Hematopoietic multipotent progenitor cell treated with erythropoietin and hydrocortisone succinate and interleukin-3 and kit ligand, for 17 days (in vitro differentiated cells): ENCODE data around the gene TLDC2.
"Not testable (repeated sequence)": the region's sequence is repeated elsewhere in the genome, so short reads cannot be mapped to it uniquely, and the experiment has no call there.

Source experiments
- DNase-seq: peaks from one replicate; pipeline ENCODE4 v3.0.0-alpha.2; 2015; ENCODE audit warnings: low spot score

TLDC2 gene

GRCh38 chr20:36875702-36876472 lies at the start of gene TLDC2:
TLDC2 (plus strand) TSS chr20:36876138; CDS start chr20:36876175, 37 bp downstream.
- no peak for DNase-seq

- no peak for DNase-seq
Measured at GRCh38 chr20:36826554-36827244, 49.2 kb upstream of the TLDC2 start.

GRCh38 chr20:36827541-36828279 lies 48.2 kb upstream of the TLDC2 start:
- DNase-seq: no peak

DNA sequence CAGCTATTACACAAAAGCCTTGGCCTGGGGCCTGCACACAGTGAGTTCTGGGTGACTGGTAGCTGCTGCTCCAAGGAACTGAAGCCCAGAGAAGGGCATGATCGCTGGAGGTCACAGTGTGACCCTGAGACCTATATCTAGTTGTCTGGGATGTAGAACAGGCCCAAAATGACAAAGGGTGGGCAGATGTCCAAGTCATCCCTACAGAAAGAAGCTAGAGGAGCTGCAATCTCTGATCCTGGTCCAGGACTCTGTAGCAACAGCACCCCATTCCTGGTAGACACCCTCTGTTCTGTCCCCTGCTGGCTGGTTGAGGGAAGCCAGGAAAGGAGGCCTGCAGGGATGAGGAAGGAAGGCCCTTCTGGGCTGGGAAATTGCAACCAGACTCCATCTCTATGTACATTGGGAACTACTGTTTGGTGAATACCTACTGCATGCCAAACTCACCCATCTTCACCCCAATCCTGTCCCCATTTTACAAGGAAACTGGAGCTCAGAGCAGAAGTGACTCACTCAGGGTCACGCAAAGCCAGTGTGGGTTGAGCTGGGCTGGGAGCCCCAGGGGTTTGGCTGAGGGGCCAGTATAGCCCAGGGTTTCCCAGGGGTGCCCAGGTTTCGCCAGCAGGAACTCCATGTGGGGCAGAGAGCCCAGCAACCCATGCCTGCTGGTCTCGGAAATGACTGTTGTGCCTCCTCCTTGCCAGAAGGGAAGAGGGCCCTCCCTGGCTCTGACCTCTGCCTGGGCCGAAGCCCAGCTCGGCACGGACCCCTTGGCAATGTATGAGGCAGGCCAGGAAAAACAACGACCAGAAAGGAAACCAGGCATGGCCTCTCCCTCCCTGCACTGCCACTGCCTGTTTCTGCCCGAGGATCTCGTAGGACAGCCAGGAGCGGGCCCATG lies 44.9 kb upstream of the TLDC2 start:
- no peak for DNase-seq

- no peak for DNase-seq
Measured at GRCh38 chr20:36832791-36833190, 43.1 kb upstream of the TLDC2 start.

GRCh38 chr20:36833275-36834020 lies 42.5 kb upstream of the TLDC2 start:
- no peak for DNase-seq

DNA sequence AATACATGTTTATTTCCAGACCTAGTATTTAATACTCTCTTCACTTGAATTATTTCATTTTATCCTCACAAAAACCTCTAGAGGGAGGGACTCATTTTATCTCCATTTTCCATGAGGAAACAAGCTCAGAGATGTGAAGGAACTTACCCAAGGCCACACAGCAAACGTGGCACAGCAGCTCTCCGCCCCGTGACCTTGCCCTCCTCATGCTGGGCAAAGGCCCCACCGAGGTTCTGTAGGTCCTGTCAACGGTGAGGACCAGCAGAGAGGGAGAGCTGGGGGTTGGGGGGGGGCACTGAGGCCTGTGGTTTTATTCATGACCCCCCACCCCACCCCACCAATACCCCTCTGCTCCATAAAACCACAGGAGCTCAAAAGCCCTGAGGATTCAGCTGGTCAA lies 40.9 kb upstream of the TLDC2 start:
- DNase-seq: no peak

- peak; percentile 87 for DNase-seq
Measured at GRCh38 chr20:36835453-36836198, 40.3 kb upstream of the TLDC2 start.

- DNase-seq: peak; percentile 79
Measured at GRCh38 chr20:36836591-36837269, 39.2 kb upstream of the TLDC2 start.

DNA sequence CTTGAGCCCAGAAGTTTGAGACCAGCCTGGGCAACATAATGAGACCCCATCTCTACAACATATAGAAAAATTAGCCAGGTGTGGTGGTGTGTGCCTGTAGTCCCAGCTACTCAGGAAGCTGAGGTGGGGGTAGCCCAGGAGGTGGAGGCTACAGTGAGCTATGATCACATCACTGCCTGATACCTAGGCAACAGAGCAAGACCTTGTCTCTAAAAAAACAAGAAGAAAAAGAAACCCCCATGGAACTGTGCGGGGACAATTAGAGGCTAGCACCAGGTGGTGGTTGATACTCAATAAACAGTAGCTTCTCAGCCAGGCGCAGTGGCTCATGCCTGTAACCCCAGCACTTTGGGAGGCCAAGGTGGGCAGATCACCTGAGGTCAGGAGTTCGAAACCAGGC lies 37.6 kb upstream of the TLDC2 start:
- DNase-seq: not testable (repeated sequence)

DNA sequence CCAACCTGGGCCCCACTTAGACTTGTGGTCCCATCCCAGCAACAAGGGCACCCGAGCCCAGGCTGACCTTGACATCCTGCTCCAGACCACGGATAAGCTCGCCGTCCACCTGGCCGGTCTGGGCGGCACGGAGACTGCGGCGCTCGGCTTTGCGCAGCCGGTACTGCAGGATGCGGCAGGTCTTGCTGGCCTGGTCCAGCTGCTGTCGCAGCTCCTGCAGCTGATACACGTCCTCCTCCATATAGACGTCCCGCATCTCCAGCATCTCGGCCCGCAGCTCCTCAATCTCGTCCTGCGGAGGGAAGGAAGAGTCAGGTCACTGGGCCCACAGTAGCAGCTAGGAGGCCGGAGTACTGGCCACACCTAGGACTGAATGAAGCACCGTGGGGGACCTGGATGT lies 36.8 kb upstream of the TLDC2 start:
- no peak for DNase-seq

DNA sequence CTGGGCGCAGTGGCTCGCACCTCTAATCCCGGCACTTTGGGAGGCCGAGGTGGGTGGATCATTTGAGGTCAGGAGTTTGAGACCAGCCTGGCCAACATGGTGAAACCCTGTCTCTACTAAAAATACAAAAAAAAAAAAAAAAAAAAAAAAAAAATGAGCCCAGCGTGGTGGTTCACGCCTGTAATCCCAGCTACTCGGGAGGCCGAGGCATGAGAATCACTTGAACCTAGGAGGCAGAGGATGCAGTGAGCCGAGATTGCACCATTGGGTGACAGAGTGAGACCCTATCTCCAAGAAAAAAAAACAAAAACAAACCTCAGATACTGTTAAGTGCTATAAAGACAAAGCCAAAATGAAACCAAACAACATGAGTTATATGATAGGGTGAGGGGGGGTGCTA lies 34.9 kb upstream of the TLDC2 start:
- not testable (repeated sequence) for DNase-seq

DNA sequence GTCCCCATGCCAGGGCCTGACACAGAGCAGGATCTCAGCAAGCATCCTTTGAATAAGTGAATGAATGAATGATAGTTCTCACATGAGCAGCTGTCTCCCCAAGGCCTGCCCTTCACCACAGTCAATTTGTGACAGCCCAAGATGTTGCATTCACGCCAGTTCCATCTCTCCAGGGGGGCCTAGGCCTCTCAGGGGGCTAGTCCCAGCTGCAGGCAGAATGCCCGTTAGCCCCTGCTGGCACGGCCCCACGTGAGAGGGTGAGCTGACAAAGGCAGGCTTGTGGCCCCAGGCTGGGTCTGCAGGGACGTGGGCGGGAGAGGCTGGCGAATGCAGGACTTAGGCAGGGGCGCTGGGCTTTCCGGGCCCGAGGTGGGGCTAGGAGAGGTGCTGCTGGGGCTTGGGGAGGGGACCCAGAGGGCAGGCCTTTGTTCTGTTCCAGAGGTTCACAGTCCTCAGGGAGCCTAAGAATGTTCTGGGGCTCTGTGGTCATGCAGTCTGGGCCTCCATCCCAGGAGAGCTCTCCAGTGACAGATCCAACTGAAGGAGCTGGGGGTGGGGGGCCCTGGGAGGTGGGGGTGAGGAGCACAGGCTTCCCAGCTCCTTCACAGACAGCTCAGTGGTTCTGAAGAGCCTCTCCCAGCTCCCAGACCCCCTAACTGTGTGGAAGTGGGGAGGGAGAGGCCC lies 30.5 kb upstream of the TLDC2 start:
- no peak for DNase-seq

DNA sequence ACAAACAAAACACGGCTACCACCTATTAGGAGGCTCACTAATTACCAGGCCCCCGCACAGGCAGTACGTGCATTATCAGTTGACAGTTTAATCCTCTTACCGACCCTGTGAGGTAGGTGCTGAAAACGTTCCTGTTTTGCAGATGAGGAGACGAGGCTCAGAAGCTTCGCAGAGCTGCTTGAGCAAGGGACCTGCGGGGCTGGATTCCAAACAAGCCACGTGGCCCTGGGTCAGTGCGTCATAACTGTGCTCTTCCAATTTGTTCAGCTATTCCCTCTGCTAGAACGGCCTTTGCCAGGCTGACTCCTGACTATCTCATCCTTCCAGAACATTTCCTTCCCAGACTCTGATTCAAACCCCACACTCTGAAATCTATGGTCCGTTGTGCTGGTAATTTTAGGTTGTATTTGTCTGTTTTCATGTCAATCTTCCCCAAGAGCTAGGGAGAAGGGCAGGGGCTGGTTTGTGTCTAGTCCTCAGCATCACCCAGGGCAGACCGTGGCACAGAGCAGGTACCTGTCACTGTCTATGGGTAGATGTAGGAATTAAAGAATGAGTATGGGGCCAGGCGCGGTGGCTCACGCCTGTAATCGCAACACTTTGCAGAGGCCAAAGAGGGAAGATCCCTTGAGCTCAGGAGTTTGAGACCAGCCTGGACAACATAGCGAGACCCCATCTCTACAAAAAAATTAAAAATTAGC lies 28.8 kb upstream of the TLDC2 start:
- DNase-seq: no peak

GRCh38 chr20:36847710-36848040 lies 28.3 kb upstream of the TLDC2 start:
- no peak for DNase-seq

GRCh38 chr20:36848078-36848660 lies 27.8 kb upstream of the TLDC2 start:
- DNase-seq: no peak

DNA sequence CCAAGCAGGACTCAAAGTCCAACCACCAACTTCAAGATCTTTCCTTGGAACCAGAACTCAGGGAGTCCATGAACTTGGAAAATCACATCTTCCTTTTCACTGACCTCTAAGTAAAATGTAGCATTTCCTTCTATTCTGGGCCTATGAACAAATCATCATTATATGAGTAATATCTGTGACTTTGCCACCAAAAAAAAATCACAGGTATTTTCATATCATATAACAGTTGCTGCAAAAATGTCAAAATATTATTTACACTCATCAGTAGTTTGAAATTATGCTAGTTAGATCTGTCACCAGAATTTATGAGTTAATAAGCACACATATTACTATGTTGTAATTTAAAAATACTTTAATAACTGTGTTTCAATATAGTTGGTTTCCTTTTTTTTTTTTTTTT lies 27.3 kb upstream of the TLDC2 start:
- DNase-seq: no peak

DNA sequence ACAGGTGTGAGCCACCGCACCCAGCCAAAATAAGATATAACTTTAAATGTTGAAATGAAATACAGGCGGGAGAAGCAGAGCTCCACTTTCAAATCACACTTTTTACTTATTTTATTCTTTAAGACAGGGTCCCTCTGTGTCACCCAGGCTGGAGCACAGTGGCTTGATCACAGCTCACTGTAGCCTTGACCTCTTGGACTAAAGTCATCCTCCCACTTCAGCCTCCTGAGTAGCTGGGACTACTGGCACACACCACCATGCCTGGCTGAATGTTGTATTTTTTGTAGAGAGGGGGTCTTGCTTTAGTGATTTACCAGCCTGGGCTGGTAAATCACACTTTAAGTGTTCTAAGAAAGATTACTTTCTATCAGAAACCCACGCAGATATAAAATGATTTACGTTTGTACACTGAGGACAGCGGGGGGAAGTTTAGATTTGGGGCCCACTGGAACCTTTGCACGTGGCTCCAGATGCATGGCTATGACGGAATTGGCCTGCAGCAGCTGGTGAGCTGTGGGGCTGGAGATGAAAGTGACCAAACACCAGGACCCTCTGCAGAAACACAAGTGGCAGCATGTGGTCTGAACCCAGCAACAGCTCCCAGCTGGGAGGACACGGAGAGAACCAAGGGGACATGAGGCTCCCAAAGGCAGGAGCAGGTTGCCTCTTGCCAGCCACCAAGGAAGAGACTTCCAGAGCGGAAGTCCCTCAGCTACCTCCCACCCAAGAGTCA lies 26.4 kb upstream of the TLDC2 start:
- no peak for DNase-seq
